Measurements from ENCODE around the gene GPR158. TPM values are rescaled to one million over a fixed set of nuclear protein-coding genes. Genes with fewer than 3 reads are reported as not detected.
"Not testable (repeated sequence)": the region's sequence is repeated elsewhere in the genome, so short reads cannot be mapped to it uniquely, and the experiment has no call there.

GPR158 gene
- total RNA-seq, 1 donor from 2014 or later = not detected

DNA sequence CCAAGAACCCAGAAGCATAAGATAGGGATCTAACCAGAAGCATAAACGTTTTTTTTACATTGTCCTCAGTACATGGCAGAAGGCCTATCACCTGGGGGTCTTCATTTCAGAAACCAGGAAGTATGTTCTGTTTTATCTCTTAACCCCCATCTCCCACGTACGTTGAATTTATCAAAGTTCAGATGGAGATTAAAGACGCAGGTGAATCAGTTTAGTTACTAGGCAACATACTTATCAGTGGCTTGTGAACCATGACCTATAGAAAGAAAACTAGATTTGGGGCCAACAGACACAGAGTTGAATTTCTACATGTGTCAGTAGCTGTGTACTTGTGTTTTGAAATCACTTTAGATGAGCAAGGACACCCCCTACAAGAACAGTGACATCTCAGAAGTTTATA is 122.7 kb downstream of the GPR158 start:
- ATAC-seq (ENCODE audit: low read depth) (no peak), DNase-seq (no peak)
- ChIA-PET POLR2A (no interaction called here), CTCF (no interaction called here)
- intact Hi-C loops (cut with micrococcal nuclease) = no loop called here
- no peaks in the 10 kb centered on the region for H3K4me1 Mint-ChIP-seq
- TF ChIP-seq, protein P1, sequence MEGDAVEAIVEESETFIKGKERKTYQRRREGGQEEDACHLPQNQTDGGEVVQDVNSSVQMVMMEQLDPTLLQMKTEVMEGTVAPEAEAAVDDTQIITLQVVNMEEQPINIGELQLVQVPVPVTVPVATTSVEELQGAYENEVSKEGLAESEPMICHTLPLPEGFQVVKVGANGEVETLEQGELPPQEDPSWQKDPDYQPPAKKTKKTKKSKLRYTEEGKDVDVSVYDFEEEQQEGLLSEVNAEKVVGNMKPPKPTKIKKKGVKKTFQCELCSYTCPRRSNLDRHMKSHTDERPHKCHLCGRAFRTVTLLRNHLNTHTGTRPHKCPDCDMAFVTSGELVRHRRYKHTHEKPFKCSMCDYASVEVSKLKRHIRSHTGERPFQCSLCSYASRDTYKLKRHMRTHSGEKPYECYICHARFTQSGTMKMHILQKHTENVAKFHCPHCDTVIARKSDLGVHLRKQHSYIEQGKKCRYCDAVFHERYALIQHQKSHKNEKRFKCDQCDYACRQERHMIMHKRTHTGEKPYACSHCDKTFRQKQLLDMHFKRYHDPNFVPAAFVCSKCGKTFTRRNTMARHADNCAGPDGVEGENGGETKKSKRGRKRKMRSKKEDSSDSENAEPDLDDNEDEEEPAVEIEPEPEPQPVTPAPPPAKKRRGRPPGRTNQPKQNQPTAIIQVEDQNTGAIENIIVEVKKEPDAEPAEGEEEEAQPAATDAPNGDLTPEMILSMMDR (IDR thresholded peaks at IDR 0.05) = no peak
- no peaks in the 10 kb centered on the region for H3K9me3 Mint-ChIP-seq
- H3K27ac Mint-ChIP-seq = no peak overlapping the region
- no peaks in the 10 kb centered on the region for H3K27me3 Mint-ChIP-seq
- H3K4me3 Mint-ChIP-seq = no peak overlapping the region
- no peaks in the 10 kb centered on the region for H3K36me3 Mint-ChIP-seq (ENCODE audit: low read depth)

DNA sequence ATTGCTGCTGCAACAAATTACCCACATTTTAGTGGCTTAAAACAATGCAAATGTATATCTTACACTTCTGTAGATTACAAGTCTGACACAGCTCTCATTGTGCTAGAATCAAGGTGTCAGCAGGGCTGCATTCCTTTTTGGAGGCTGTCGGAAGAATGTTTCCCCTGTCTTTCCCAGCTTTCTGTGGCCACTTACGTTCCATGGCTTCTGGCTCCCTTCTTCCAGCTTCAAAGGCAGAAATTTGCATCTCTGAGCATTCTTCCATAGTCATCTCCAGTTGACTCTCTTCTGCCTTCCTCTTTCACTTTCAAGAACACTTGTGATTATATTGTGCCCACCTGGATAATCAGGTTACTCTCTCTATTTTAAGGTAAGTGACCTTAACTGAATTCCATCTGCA is 125.3 kb downstream of the GPR158 start:
- ATAC-seq (ENCODE audit: low read depth) (no peak), DNase-seq (no peak)
- H3K4me1 Mint-ChIP-seq = no peaks in the 10 kb centered on the region
- no peaks in the 10 kb centered on the region for H3K36me3 Mint-ChIP-seq (ENCODE audit: low read depth)
- POLR2A ChIA-PET = no interaction called here
- H3K4me3 Mint-ChIP-seq = no peak overlapping the region
- CTCF ChIA-PET = no interaction called here
- intact Hi-C loops (cut with micrococcal nuclease) = no loop called here
- TF ChIP-seq, protein P1 (IDR thresholded peaks at IDR 0.05) = no peak
- H3K27me3 Mint-ChIP-seq = no peaks in the 10 kb centered on the region
- no peaks in the 10 kb centered on the region for H3K9me3 Mint-ChIP-seq
- H3K27ac Mint-ChIP-seq = no peak overlapping the region

DNA sequence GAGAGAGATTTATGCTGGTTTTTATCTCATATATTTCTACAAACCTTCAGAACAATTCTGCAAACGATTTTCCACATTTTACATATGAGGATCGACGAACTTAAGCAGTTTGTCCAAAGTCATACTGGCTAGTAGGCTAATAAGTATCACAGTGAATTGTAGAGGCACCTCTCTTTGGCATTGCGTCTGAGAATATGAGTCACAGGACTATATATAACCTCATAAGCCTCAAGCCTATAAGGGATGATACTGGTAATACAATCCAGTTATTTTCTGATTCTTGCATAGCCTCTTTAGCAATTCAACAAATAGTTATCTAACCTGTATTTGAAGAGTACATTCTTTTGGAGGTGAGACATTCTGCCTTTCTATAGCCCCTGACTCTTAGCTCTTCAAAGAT is 129.8 kb downstream of the GPR158 start:
- TF ChIP-seq, protein P1 (IDR thresholded peaks at IDR 0.05) = no peak
- ChIA-PET CTCF (no interaction called here), POLR2A (no interaction called here)
- Mint-ChIP-seq H3K27me3 (no peaks in the 10 kb centered on the region), H3K9me3 (peaks cover 8% of the 10 kb centered on the region), H3K4me3 (no peak overlapping the region), H3K4me1 (no peaks in the 10 kb centered on the region), H3K27ac (no peak overlapping the region), H3K36me3 (ENCODE audit: low read depth) (no peaks in the 10 kb centered on the region)
- intact Hi-C loops (cut with micrococcal nuclease) = no loop called here
- no peak for ATAC-seq (ENCODE audit: low read depth)
- no peak for DNase-seq

DNA sequence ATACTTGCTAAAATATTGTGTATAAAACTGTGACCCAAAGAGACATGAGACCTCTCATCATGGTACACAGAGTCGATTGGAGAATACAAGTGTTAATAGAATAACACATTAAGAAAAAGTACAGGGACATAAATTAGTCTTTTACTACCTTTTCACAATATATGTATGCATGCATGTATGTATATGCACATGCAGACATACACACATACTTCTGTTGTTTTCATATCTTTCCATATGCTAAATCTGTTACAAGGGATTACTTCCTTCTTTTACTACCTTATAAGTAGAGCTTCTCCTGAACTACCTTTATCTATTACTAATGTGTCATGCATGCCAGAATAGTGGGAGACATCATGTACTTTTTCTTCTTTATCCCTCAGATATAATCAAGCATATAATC is 131.6 kb downstream of the GPR158 start:
- Mint-ChIP-seq H3K27ac (no peak overlapping the region), H3K9me3 (peaks cover 10% of the 10 kb centered on the region), H3K4me3 (no peak overlapping the region), H3K27me3 (no peaks in the 10 kb centered on the region), H3K36me3 (ENCODE audit: low read depth) (no peaks in the 10 kb centered on the region), H3K4me1 (no peaks in the 10 kb centered on the region)
- POLR2A ChIA-PET = no interaction called here
- intact Hi-C loops (cut with micrococcal nuclease) = no loop called here
- DNase-seq (no peak), ATAC-seq (ENCODE audit: low read depth) (no peak)
- CTCF ChIA-PET = no interaction called here
- TF ChIP-seq, protein P1 (IDR thresholded peaks at IDR 0.05) = no peak

DNA sequence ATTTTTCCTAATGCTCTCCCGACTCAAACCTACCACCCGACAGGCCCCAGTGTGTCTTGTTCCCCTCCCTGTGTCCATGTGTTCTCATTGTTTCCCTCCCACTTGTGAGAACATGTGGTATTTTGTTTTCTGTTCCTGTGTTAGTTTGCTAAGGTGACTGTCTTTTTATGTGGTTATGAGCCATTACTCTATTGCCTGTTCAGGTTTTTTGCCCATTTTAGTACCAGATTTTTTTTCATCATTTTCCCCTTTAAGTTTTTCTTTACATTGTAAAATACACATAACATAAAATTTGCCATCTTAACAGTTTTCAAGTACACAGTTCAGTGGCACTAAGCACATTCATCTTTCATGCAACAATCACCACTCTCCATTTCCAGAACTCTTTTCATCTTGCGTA is 133.5 kb downstream of the GPR158 start:
- ATAC-seq (ENCODE audit: low read depth) = no peak
- TF ChIP-seq, protein P1 (IDR thresholded peaks at IDR 0.05) = no peak

DNA sequence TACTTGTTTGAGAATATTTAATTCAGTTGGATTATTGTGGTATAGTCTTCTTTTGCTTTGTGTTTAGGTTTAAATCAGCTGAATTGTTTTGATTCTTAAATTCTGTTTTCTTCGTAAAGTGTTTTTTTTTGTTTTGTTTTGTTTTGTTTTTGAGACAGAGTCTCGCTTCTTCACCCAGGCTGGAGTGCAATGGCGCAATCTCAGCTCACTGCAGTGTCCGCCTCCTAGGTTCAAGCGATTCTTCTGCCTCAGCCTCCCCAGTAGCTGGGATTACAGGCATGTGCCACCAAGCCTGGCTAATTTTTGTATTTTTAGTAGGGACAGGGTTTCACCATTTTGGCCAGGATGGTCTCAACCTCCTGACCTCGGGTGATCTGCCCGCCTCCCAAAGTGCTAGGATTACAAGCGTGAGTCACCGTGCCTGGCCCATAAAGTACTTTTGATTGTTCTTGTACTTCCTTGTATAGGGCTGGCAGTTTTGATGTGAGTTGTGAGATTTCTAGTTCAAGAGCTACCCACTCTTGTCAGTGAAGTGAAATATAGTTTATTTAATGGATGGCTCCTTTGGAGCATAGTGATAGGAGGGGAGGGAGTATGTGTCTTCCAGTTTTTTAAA is 142.9 kb downstream of the GPR158 start:
- intact Hi-C loops (cut with micrococcal nuclease); H3K4me1 Mint-ChIP-seq; POLR2A ChIA-PET; H3K36me3 Mint-ChIP-seq (ENCODE audit: low read depth); H3K27ac Mint-ChIP-seq; H3K27me3 Mint-ChIP-seq; H3K4me3 Mint-ChIP-seq; H3K9me3 Mint-ChIP-seq; DNase-seq; CTCF ChIA-PET; ATAC-seq (ENCODE audit: low read depth): not testable (repeated sequence)

More for the DNA sequence above, 133.5 kb downstream of the GPR158 start:
- Mint-ChIP-seq H3K36me3 (ENCODE audit: low read depth) (no peaks in the 10 kb centered on the region), H3K27ac (no peak overlapping the region), H3K4me1 (no peaks in the 10 kb centered on the region), H3K4me3 (no peak overlapping the region), H3K27me3 (no peaks in the 10 kb centered on the region), H3K9me3 (peaks cover 10% of the 10 kb centered on the region)
- intact Hi-C loops (cut with micrococcal nuclease) = no loop called here
- POLR2A ChIA-PET = no interaction called here
- DNase-seq = no peak
- CTCF ChIA-PET = no interaction called here

All from activated B cell treated with CpG ODN at 0.5 μM for 24 hours (primary cell).